NCI-H1105 (cell line): ENCODE results near the gene MT1X.

Source experiments
- DNase-seq: peaks from one replicate; lab custom pipeline; 2025; lab: John Stamatoyannopoulos, UW

Gene MT1X

DNA sequence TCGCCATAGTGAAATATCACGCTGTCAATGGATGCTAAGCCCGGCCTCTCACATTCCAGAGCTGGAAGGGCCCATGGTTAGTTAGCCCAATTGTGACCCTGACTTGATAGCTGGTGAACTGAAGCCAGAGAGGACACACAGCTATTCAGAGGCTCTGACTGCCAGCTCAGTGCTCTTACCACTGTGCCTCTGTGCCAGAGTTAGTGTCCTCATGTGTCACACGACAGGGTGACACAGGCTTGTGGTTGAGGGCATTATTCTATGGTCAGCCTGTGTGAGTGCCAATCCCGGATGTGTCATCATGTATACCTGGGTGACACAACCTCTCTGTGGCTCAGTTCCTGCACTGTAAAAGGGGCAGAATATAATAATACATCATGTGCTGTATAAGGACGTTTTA is 2.5 kb upstream of the MT1X start:
- DNase-seq, result no peak

DNA sequence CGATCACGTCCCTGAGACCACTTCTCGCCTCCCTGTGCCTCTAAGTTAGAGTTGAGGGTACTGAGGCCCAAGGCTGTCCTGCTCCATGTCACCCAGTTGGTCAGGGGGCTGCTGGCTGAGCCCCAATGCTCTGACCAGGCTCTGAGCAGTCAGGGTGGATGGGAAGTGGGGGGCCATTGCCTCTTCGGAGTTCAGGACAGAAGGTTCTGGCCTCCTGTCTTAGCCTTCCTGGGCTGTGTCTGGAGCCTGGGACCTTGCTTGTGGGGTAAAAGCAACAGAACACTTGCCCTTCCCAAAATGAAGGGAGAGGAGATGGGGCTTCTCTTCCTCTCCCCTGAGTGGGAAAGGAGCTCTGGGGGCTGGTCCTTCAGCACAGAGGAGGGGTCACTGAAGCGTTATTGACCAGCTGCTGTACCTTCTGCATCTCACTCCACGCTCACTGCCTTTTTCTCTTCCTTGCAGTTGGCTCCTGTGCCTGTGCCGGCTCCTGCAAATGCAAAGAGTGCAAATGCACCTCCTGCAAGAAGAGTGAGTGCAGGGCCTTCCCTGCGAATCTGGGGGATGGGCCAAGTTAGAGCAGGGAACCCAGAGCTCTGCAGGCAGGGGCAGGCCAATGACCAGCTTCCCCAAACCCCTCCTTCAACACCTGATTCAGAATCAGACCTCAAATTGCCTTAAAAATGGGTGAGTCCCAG is 580 bp downstream of the MT1X start:
- DNase-seq, result no peak

DNA sequence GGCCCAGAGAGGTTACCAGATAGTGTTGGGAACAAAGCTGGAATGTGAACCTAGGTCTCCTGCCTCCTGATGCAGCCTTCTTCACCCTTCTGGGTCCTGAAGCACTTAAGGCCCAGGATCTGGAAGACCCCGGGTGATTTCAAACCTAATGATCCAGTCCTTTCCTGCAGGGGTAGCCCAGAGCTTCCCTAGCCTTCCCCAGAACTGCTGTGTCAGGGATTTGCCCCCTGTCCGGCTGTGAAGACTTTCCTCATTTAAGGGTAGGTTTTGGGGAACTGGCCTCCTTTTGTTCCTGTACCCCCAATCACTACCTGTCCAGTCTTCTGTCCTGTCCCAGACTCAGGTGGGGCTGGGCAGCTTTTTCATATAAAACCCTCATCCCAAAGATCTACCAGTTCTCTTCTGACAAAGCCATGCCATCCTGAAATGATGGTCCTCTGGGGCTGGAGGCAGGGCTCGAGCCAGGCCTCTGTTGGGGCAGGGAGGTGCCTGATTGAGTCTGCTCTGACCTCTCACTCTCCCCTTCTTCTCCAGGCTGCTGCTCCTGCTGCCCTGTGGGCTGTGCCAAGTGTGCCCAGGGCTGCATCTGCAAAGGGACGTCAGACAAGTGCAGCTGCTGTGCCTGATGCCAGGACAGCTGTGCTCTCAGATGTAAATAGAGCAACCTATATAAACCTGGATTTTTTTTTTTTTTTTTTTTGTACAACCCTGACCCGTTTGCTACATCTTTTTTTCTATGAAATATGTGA is 1.3 kb downstream of the MT1X start:
- DNase-seq, result no peak

DNA sequence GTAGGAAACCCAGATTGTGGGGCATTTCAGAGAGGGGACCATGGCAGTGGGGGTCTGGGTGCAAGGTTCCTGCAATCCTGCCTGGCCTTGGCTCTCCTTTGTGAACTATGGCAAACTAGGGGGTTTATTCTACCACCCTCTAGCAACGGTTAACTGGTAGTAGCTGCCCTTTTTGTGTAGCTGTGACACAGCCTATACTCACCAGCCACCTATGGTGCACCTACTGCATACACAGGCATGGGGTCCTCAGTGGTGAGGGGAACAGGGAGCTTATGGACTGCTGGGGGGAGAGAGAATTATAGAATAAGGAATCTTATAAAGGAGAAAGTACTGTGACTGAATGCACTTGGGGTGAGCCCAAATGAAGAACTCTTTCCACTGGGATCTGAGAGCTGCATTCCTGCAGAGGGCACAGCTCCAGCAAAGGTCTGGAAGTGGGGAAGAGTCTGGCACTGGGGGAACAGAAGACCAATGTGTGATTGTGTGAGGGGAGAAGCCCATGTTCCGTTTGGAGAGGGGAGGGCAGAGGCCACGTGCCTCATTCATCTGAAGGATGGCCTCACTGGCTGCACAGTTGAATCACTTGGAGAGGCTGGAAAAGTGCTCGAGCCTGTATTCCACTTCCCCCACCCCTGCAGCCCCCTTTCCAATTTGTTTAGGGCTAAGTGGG is 2.1 kb downstream of the MT1X start:
- no peak for DNase-seq

DNA sequence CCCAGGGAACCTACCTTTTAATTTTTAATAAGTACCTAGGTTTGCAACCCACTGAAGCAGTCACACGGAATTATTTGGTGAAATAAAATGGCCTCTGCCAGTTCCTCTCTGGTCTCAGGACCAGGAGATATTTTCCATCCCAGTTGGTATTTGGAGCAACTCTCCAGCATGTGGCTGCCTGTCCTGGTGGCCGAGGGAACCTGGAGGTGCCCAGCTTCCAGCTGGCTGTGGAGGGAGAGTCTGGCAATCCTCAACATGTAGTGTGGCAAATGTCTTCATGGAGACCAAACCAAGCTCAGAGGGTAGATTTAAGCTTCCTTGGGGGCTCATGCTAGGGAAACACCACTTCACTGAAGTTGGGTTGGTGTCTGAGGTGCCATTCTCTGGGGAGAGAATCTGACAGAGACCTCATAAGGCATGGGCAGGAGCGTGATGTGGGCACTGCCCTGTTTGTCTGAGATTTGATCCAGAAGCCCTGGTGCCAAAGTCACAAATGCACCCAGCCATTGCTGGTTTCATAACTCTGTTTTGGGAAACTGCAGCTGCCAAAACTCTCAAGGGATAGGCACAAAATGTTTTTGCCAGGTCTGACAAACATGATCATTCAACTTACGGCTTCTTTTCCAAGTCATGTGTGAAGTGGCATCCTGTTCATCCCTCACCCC is 2.8 kb downstream of the MT1X start:
- no peak for DNase-seq

DNA sequence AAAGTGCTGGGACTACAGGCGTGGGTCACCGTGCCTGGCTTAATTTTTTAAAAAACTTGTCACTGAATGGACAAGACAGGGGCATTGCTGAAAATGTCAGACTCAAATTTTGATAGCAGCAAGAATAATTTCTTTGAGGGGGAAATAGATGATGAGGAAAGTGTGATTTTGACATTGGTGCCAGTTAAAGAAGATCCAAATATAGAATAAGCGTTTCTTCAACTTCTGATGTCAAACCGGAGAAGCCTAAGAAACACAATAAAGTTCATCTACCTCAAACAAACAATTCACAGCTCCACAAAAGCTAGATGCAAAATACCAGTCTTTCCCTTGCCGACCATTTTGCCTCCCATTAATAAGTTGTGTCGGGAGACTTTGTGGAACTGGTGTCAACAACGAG is 4.5 kb downstream of the MT1X start:
- DNase-seq, result no peak

DNA sequence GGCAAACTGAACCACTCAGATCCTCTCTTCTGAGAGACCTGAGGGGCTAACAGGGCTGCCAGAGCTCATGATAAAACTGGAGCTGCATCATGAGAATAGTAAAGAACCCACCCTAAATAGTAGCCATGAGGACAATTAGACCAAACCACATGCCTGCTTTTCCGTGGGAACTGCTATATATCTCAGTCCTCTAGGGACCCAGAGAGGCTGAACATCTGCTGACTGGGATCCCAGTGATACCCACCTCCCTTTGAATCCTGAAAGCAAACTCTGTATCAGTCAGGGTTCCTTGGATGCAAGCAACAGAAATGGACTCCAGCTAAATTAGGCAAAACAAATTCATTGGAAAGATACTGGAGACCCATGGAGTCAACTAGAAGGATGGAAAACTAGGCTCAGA is 6.5 kb downstream of the MT1X start:
- no peak for DNase-seq

DNA sequence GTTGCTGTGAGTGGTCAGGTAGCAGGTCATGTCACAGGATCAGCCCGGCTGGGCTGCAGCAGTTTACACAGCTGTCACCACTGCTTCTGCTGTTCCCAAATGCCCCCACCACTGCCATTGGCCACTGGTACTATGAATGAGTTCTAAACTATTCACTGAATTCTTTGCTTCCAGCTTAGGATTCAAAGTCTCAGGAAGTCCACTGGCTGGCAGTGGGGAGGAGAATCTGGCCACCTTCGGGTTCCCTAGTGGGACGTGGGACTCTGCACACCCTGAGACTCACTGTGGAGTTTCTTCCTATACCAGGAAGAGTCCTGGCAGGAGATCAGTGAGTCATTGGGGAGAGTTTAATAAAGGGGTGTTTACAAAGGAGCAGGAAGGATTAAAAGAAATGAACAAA is 6.9 kb downstream of the MT1X start:
- no peak for DNase-seq

DNA sequence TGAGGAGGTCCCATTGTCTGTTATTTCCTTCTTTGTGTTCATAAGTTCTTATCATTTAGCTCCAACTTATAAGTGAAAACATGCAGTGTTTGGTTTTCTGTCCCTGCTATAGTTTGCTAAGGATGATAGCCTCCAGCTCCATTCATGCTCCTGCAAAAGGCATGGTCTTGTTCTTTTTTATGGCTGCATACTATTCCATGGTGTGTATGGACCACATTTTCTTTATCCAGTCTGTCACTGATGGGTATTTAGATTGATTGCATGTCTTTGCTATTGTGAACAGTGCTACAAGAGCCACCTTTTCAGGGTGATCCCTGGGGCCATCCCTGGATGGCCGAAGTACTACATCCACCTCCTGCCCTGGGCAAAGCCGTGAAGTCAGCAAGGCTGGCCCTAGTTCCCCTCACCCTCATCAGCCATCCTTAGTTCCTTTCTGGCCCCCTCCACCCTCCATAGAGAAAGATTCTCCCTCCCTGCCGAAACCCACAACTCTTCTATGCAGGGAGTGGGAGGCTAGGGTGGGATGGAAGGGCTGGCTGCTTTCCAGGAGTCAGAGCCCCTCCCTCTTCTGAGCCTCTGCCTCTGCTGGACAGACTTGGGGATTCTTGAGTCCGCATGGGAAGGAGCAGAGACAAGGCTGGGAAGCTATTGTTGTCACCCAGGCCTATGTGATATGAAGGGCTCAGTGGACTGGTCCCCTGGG is 8.3 kb downstream of the MT1X start:
- DNase-seq, result no peak

DNA sequence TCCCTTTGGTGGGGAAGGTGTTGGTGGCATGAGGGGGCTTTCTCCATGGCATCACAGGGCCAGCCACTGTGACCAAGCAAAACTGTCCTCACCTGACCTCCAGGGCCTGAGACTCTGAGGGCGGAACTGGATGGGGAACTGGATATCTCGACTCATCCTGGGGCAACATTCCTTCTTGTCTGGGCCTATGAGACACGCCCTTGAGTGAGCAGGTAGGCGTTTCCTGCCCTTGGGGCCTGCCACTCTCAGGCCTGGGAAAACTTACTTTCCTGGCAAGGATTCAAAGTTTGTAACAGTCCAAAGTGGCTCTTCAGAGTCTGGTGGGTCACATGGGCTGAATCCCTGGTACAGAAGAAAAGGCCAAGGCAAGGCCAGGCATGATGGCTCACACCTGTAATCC is 9.6 kb downstream of the MT1X start:
- DNase-seq, result peak; percentile 39

DNA sequence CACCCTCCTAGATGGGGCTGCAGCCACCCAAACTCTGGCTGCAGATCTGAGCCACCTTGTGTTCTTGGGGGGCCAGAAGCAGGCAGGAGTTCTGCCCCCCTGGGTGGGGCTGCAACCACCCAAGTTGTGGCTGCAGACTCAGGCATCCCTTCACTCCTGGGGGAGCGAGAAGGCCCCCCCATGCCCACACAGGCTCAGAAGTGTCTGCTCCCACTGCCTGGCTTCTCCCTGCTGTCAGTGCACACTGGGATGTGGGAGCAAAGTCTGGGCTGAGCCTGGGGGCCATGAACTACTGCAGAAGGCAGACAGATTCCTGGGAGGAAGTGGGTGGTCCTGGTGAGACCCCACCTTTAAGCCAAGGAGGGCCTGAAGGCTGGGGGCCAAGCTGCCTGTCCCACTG is 13.0 kb downstream of the MT1X start:
- DNase-seq, result no peak

DNA sequence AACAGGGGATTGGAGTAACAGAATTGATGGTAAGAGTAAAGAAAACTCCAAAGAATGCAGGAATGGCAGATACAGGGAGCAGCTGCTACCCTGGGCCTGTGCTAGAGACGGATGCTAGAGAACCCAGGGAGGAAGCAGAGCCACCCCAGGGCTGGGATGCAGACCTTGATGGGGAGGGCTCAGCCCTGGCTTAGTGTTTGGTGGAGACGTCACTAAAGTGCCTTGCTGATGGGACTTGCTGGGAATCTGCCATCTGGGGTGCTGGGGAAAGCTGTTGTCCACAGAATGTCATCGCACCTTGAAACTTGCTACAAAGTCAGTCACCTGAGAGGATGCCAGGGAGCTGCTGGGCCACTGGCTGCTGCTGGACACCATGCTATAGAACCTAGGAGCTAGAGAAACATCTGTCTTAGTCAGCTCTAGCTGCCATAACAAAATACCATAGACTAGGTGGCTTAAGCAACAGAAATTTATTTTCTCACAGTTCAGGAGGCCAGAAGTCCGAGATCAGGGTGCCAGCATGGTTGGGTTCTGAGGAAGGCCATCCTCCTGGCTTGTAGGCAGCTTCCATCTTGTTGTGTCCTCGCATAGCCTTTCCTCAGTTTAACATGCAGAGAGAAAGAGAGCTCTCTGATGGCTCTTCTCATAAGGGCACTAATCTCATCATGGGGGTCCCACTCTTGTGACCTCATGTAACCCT is 15.3 kb downstream of the MT1X start:
- DNase-seq, result no peak

DNA sequence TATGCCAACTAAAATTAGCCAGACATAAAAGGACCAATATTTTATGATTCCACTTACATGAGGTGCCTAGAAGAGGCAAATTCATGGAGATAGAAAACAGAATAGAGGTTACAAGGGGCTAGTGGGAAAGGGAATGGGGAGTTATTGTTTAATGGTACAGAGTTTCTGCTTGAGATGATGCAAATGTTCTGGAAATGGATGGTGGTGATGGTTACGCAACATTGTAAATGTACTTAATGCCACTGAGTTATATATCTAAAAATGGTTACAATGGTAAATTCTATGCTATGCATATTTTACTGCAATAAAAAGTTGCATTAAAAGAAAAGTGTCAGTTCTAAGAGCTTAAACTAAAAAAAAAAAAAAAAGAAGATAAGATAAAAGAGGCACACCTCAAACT is 17.9 kb downstream of the MT1X start:
- DNase-seq, result no peak

DNA sequence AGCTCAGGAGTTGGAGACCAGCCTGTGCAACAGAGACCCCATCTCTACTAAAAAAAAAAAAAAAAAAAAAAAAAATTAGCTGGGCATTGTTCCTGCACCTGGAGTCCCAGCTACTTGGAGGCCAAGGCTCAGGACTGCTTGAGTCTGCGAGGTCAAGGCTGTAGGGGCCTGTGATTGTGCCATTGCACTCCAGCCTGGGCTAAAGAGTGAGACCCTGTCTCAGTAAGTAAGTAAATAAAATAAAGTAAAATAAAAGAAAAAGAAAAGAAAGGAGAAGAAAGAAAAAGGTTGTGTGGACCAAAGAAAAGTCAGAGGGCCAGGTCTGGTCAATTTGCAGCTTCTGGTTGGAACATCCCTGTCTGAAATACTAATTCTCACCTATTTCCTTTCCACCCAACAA is 18.4 kb downstream of the MT1X start:
- DNase-seq, result no peak

DNA sequence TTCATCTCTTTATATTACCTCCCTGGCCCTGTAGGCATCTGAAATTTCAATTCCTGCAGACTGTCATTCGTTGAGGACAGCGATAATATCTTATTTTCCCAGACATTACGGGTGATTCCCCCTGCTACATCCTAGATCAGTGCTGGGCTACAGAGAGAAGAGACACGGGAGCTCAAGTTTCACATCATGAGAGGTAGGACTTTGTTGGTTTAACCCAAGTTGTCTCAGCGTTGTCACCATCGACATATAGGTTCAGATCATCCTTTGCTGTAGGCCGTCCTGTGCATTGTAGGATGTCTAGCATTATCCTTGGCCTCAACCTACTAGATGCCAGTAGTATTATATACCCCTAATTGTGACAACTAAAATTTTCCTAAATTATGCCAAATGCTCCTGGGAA is 19.3 kb downstream of the MT1X start:
- DNase-seq, result no peak

DNA sequence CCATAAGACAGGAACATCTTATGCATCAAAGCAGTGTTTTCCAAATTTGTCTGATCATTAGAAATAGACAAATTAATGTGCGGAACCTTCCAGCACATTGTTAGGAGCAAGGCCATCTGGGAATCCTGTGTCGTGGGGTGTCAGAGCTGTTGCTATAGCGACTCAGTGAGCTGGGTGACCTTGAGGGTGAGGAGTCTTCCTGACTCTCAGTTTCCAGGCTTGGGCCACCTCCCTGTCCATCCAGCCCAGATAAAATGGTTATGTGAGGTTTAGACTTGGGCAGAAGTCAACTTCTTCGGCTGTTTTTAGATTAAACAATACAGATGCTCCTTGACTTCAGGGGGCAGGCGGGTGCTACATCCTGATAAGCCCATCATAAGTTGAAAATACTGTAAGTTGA is 20.6 kb downstream of the MT1X start:
- no peak for DNase-seq

DNA sequence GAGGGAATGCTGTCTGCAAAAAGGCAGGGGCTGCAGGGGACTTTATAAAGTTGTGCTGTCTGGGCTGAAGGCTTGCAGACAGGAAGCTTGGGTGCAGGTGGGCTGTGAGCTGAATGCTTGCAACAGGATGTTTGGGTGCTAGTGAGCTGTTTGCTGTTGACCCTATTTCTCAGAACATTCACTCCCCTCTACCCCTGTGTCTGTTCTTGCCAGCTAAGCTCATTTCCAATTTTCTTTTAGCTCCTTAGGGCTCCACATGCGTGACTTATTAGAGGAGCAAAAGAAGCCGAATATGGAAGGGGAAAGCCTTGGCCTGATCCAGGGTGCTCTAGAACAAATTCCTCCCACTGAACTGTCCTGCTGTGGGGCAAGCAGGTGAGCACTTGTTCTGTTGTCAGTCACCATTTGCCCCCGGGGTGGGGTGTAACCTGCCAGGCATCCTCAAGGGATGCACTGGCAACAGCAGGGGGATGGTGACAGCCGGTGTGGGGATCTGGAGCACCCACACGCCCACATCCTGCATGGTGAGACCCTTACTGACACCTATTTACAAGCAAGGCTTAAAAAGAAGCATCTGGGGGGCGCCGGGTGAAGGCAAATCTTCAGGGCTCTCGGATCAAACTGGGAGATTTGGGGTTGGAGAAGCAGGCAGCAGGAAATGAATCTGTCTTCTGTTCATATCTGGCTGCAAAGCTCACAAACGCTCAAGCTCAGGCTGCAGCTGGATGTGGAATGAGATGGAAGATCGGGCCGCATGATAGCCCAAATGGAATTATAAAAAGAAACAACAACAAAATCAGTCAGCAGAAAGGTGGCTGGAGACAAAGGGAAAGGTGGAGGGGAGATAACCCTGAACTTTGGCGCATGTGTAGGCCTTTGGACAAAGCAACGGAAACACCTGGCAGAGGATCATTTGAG is 26.5 kb downstream of the MT1X start:
- DNase-seq, result no peak

DNA sequence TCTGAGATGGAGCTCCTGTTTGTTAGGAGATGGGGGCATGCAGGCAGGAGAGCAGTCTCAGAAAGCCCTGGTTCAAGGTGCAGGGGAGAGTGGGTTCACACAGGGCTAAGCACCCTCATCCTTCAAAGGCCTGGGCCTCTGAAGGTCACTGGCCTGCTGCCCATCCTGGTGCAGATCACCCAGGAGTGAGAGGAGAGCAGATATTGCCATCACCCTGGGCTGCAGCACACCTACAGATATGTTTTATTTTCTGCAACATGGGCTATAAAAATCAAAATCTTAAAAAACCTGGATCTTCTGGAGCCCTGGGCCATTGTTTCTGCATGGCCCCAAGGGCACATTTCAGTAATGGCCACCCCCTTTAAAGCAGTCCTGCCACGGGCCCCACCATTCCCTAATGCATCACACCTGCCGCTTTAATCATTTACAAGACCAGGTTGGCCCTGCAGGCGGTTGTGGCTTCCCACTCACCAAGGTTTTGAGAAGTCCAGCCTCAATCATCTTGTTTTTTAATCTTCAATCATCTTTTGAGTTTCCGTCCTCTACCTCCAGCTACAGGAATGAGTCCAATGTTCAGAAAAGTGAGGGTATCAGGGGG is 27.3 kb downstream of the MT1X start:
- DNase-seq, result no peak

DNA sequence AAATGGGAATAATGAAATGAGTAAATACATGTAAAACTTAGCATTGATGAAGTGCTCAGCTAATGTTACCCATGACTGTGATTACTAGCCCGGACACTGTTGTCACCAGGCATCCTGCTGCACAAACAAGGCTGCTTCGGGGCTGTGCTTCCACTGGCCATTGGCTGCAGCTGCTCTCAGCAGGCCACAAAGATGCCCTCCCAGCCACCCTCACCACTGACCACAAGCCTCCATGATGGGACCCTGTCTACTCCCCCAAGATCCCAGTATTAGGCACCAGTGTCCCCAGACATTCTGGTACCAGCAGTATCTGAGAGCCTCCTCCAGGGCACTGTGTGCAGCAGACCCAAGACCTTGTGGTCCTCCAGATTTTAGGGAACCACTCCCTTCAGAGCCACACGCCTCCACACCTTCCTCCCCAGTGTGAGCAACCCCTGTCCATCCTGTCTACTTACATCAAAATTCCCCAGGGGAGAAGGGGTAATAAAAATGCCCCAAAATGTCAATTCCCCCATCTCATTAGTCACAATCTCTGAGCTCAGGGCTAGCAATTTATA is 28.0 kb downstream of the MT1X start:
- no peak for DNase-seq

DNA sequence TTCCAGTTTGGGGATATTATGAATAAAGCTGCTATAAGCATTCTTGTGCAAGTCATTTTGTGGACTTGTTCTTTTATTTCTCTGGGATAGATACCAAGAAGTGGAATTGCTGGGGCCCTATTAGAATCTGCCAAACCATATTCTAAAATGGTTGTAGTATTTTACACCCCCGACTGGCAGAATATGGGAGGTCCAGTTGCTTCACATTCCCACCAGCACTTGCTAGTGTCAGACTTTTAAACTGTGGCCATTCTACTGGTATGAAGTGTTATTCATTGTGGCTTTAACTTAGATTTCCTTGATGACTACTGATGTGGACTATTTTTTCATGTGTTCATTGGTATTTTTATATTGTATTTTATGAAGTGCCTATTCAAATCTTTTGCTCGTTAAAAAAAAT is 29.6 kb downstream of the MT1X start:
- DNase-seq, result no peak
